Keratinocyte (primary cell): ENCODE data around the gene FTSJ3. TPM values are rescaled to one million over a fixed set of nuclear protein-coding genes. Genes with fewer than 3 reads are reported as not detected.
A peak's percentile ranks its signal among the peaks of the same experiment; 100 is the strongest.
"Not testable (repeated sequence)": the region's sequence is repeated elsewhere in the genome, so short reads cannot be mapped to it uniquely, and the experiment has no call there.

ENCODE experiments used
- DNase-seq: peaks from one replicate; pipeline ENCODE4 v3.0.0-alpha.2; 2011; ENCODE audit warnings: low read depth, missing footprints, low spot score
- FAIRE-seq: peaks from 2 replicates; lab custom pipeline; 2011; peaks lifted over from hg19 to GRCh38; lab: Jason Lieb, UNC
- H2AFZ ChIP-seq: 2 replicates; pipeline ENCODE4 v1.6.0; 2012; ENCODE audit warnings: low read length, control low read depth, inconsistent platforms; ENCODE audit not compliant: control insufficient read depth
- H3K27ac ChIP-seq: 2 replicates; pipeline ENCODE4 v1.5.1; 2011; ENCODE audit warnings: low read length; ENCODE audit not compliant: control insufficient read depth, insufficient read depth
- H3K27me3 ChIP-seq: 3 replicates; pipeline ENCODE4 v1.6.0; 2011; ENCODE audit warnings: low read length; ENCODE audit not compliant: control insufficient read depth, insufficient read depth; ENCODE audit errors: extremely low read depth
- H3K36me3 ChIP-seq, 2 experiments: 2 replicates in 1 of 2; 3 replicates in 1 of 2; pipeline ENCODE4 v1.5.1; 2011; ENCODE audit warnings: low read length in 2 of 2, mild to moderate bottlenecking in 1 of 2; ENCODE audit not compliant: control insufficient read depth in 2 of 2, insufficient read depth in 2 of 2; ENCODE audit errors: extremely low read depth in 1 of 2
- H3K4me1 ChIP-seq: 3 replicates; pipeline ENCODE4 v1.5.1; 2011; ENCODE audit warnings: low read length; ENCODE audit not compliant: control insufficient read depth, insufficient read depth; ENCODE audit errors: extremely low read depth
- H3K4me2 ChIP-seq: 3 replicates; pipeline ENCODE4 v1.6.0; 2011; ENCODE audit warnings: low read depth, low read length; ENCODE audit not compliant: control insufficient read depth, insufficient read depth; ENCODE audit errors: extremely low read depth
- H3K4me3 ChIP-seq, 3 experiments: fragments of 200-600 bp in 1 of 3; sonication (generic) in 1 of 3; 2 replicates in 2 of 3; 3 replicates in 1 of 3; pipeline ENCODE4 v1.5.1; 2011 to 2016; ENCODE audit warnings: low read length in 3 of 3, mild to moderate bottlenecking in 3 of 3, control low read depth in 2 of 3, inconsistent platforms in 1 of 3, low read depth in 1 of 3, mixed read lengths in 1 of 3, mixed run types in 1 of 3, moderate library complexity in 1 of 3; ENCODE audit not compliant: control insufficient read depth in 2 of 3, insufficient read depth in 2 of 3; ENCODE audit errors: extremely low read depth in 1 of 3
- H3K79me2 ChIP-seq: 2 replicates; pipeline ENCODE4 v1.6.0; 2012; ENCODE audit warnings: low read length; ENCODE audit not compliant: control insufficient read depth, insufficient read depth
- H3K9ac ChIP-seq: 3 replicates; pipeline ENCODE4 v1.6.0; 2011; ENCODE audit warnings: low read length; ENCODE audit not compliant: control insufficient read depth, insufficient read depth; ENCODE audit errors: extremely low read depth
- H3K9me1 ChIP-seq: 3 replicates; pipeline ENCODE4 v1.6.0; 2011; ENCODE audit warnings: low read length; ENCODE audit not compliant: control insufficient read depth, insufficient read depth; ENCODE audit errors: extremely low read depth
- H3K9me3 ChIP-seq: 2 replicates; pipeline ENCODE4 v1.5.1; 2012; ENCODE audit warnings: low read depth, low read length; ENCODE audit not compliant: control insufficient read depth
- H4K20me1 ChIP-seq: 3 replicates; pipeline ENCODE4 v1.6.0; 2011; ENCODE audit warnings: low read length; ENCODE audit not compliant: control insufficient read depth, insufficient read depth; ENCODE audit errors: extremely low read depth
- EZH2 ChIP-seq: IDR thresholded peaks from one replicate; pipeline ENCODE4 v1.6.1; 2012; ENCODE audit warnings: inconsistent platforms, mild to moderate bottlenecking, low read length, moderate library complexity
- dilution Hi-C: fragments of 300-500 bp; cut with MboI; formaldehyde crosslinking; loops from one replicate; pipeline ENCODE4 v1.7.0; 2020; ENCODE audit warnings: low sequenced_read_pairs; ENCODE audit not compliant: extremely low pct_ligation_motif_present
- polyA plus RNA-seq, 5 experiments: library from polyadenylated mRNA; depleted of rRNA in 3 of 5; stranded (reverse) in 3 of 5; stranded (forward) in 1 of 5; unstranded in 1 of 5; fragments of >200 nt; gene quantifications; 1 replicate in 1 of 5; 2 replicates in 3 of 5; 3 replicates in 1 of 5; pipeline versions ENCODE4 v1.2.1 to v1.2.3, GENCODE V29; 2011 to 2012; ENCODE audit warnings: missing spikeins in 2 of 5, low read depth in 1 of 5, low replicate concordance in 1 of 5
- TF ChIP-seq, protein P1 (sequence below), 3 experiments: IDR thresholded peaks in 1 of 3; conservative IDR thresholded peaks in 1 of 3; optimal IDR thresholded peaks in 1 of 3; 2 replicates in 2 of 3; 3 replicates in 1 of 3; pipeline versions ENCODE3 to v1.5.1; 2011; ENCODE audit warnings: low read length in 3 of 3, mild to moderate bottlenecking in 3 of 3, moderate library complexity in 2 of 3, control low read depth in 1 of 3, inconsistent platforms in 1 of 3; ENCODE audit not compliant: insufficient read depth in 2 of 3; ENCODE audit errors: extremely low read depth in 1 of 3

The FTSJ3 gene
- polyA plus RNA-seq, 1 donor (not counting 4 experiments of a cell fraction or from before 2014, with no cell fraction given), result 43.7 TPM

DNA sequence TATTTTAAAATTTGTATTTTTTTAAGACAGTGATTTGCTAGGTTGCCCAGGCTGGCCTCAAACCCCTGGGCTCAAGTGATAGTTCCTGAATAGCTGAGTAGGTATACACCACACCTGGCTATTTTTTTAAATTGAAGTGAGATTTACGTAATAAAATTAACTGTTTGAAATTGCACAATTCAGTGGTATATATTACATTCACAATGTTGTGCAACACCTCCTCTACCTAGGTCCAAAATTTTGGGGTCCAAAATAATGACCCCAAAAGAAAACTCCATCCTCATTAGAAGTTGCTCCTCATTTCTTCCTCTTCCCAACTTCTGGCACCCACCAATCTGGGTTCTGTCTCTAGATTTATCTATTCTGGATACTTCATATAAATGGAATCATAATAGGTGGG, 18.0 kb upstream of the FTSJ3 start:
- peaks cover 17% of the 10 kb centered on the region for H3K79me2 ChIP-seq
- H3K4me2 ChIP-seq, result no peak overlapping the region
- no peaks in the 10 kb centered on the region for H3K36me3 ChIP-seq
- H2AFZ ChIP-seq, result no peak overlapping the region
- H3K27ac ChIP-seq, result no peak overlapping the region
- peaks cover 5% of the 10 kb centered on the region for H3K27me3 ChIP-seq
- dilution Hi-C loops, result no loop called here
- peaks cover 2% of the 10 kb centered on the region for H3K9me1 ChIP-seq
- DNase-seq (no peak), FAIRE-seq (no peak)
- no peak for TF ChIP-seq EZH2
- TF ChIP-seq, protein P1, sequence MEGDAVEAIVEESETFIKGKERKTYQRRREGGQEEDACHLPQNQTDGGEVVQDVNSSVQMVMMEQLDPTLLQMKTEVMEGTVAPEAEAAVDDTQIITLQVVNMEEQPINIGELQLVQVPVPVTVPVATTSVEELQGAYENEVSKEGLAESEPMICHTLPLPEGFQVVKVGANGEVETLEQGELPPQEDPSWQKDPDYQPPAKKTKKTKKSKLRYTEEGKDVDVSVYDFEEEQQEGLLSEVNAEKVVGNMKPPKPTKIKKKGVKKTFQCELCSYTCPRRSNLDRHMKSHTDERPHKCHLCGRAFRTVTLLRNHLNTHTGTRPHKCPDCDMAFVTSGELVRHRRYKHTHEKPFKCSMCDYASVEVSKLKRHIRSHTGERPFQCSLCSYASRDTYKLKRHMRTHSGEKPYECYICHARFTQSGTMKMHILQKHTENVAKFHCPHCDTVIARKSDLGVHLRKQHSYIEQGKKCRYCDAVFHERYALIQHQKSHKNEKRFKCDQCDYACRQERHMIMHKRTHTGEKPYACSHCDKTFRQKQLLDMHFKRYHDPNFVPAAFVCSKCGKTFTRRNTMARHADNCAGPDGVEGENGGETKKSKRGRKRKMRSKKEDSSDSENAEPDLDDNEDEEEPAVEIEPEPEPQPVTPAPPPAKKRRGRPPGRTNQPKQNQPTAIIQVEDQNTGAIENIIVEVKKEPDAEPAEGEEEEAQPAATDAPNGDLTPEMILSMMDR (optimal IDR thresholded peaks at IDR 0.05 in 1 of 3, IDR thresholded peaks at IDR 0.05 in 1 of 3, conservative IDR thresholded peaks at IDR 0.05 in 1 of 3; ENCODE audit: extremely low read depth in 1 of 3, insufficient read depth in 2 of 3, low read length in 3 of 3), result no peak
- no peak overlapping the region for H3K4me3 ChIP-seq
- peaks cover 15% of the 10 kb centered on the region for H3K4me1 ChIP-seq
- H3K9ac ChIP-seq, result no peak overlapping the region
- H4K20me1 ChIP-seq, result no peaks in the 10 kb centered on the region
- H3K9me3 ChIP-seq, result no peaks in the 10 kb centered on the region

- no peak for TF ChIP-seq EZH2
- TF ChIP-seq, protein P1 (optimal IDR thresholded peaks at IDR 0.05 in 1 of 3, IDR thresholded peaks at IDR 0.05 in 1 of 3, conservative IDR thresholded peaks at IDR 0.05 in 1 of 3; ENCODE audit: extremely low read depth in 1 of 3, insufficient read depth in 2 of 3, low read length in 3 of 3), result no peak
- peaks cover 2% of the 10 kb centered on the region for H3K9me1 ChIP-seq
- H3K27me3 ChIP-seq, result no peaks in the 10 kb centered on the region
- peaks cover 26% of the 10 kb centered on the region for H3K4me1 ChIP-seq
- H4K20me1 ChIP-seq, result no peaks in the 10 kb centered on the region
- no peaks in the 10 kb centered on the region for H3K36me3 ChIP-seq
- no peak overlapping the region for H3K27ac ChIP-seq
- peak overlapping the region; percentile 63 for H3K9ac ChIP-seq
- FAIRE-seq, result no peak
- H3K4me3 ChIP-seq, result peak overlapping the region in 1 of 3 experiments; percentile 82
- dilution Hi-C loops, result no loop called here
- H3K79me2 ChIP-seq, result peaks cover 27% of the 10 kb centered on the region
- no peak for DNase-seq
- no peaks in the 10 kb centered on the region for H3K9me3 ChIP-seq
- H2AFZ ChIP-seq, result peak overlapping the region; percentile 81
- H3K4me2 ChIP-seq, result peak overlapping the region; percentile 77
Measured at GRCh38 chr17:63843910-63844677, 16.6 kb upstream of the FTSJ3 start.

DNA sequence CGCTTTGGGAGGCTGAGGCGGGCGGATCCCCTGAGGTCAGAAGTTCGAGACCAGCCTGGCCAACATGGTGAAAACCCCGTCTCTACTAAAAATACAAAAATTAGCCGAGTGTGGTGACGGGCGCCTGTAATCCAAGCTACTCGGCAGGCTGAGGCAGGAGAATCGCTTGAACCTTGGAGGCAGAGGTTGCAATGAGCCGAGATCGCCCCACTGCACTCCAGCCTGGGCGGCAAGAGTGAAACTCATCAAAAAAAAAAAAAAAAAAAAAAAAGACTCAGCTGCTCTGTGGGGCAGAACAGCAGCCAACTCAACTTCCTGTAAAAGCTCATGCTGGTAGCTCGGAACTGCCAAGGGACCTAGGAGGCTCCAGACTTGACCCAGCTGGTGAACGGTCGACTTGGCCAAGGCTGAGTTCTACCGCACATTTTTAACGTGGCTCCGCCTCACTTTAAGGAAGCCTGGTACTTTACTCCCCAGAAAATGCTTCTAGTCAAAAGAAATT, 16.0 kb upstream of the FTSJ3 start:
- peak overlapping the region; percentile 59 to 92 (median 82) for H3K4me3 ChIP-seq
- H3K4me1 ChIP-seq, result peaks cover 33% of the 10 kb centered on the region
- peak overlapping the region; percentile 50 for H3K27ac ChIP-seq
- peak overlapping the region; percentile 81 for H2AFZ ChIP-seq
- H3K9ac ChIP-seq, result peak overlapping the region; percentile 63
- dilution Hi-C loops, H3K36me3 ChIP-seq, H4K20me1 ChIP-seq, DNase-seq, H3K9me3 ChIP-seq, FAIRE-seq, H3K27me3 ChIP-seq, H3K9me1 ChIP-seq: not testable (repeated sequence)
- peak overlapping the region; percentile 77 for H3K4me2 ChIP-seq
- H3K79me2 ChIP-seq, result peaks cover 34% of the 10 kb centered on the region
